GM19438 (cell line): ENCODE measurements around the gene MUTYH.

Experiments used
- ATAC-seq: cut with Tn5 transposase; IDR thresholded peaks from one replicate; pipeline ENCODE4 v1.9.1; 2021; ENCODE audit warnings: low read depth; ENCODE audit not compliant: unreplicated experiment

Gene MUTYH

DNA sequence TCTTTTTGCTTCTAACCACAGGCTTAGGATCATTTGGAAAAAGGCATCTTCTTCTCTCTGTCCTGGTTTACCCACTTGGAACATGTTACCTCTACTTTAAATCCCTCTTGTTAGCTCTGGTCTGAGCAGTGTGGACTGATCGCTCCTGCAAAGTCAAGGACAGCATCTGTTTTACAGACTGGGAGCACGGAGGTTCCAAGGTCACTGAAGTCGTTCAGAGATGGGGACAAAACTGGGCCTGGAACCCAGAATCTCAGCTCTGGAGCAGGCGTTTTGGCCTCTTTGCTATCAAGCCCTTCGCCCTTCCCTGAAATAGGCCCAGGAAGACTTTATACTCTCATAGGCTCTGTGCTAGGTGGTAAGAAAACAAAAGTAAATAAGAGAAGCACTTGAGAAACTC lies 11.3 kb upstream of the MUTYH start:
- ATAC-seq: no peak

DNA sequence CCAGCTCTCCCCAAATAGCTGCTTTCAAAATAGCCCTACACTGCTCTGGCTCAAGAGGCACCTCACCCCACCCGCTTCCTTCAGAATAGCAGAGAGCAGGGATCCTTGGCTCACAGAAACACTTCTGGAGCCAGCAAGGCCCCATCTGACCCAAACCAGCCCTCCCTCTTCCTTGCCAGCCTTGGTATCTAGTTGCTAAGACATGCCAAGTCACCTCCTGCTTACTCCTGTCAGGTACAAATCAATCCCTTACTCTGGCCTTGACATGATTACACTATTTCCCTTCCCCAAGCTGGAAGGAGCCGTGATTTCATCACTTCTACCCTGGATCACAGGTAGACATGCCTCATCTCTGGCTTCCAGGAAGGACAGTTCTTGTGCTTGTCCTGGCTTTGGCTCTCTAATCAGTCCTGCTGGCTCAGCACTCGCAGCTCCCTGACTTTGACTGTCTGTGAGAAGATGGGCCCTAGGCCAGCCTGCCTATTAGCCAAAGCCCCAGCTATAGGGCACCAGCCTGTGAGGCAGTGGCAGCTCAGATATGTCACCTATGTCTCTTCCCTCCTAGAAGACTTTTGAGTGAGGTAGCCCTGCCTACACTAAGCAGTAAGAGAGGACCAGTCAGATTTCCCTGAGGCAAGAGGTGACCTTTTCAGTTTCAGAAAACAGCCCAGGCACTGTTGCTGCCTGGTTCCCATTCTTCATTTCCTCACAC lies 8.9 kb upstream of the MUTYH start:
- no peak for ATAC-seq

DNA sequence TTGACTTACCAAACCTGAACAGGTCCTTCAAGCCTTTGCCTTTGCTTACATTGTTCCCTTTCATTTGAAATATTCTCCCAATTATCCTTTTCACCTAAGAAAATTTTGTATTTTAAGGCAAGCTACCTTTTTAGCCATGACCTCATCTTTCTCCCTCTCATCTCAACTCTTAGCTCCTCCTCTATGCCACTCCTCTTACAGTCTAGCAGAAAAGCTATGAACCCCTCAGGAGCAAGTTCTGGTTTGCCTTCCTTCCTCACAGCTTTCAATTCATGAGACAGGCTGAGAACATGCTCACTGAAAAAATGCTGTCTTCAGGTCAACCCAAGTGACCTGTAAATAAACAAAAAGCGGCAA lies 8.3 kb upstream of the MUTYH start:
- ATAC-seq: no peak

DNA sequence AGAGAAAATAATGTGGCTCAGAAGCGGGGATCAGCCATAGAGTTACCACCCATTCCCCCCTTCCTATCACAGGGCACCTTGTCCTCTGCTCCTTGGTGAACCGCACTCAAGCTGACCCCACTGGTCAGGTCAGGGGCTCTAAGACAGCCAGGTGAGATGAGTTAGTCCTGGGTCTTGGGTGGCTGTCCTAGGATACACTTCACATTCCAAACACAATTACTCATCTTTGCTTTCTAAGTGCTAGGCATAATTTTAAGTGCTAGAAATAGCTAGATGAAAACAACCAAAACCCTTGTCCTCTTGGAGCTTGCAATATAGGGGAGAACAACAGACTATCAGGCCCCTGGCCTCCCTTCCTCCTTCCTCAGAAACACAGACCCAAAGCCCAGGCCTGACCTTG lies 7.8 kb upstream of the MUTYH start:
- no peak for ATAC-seq

DNA sequence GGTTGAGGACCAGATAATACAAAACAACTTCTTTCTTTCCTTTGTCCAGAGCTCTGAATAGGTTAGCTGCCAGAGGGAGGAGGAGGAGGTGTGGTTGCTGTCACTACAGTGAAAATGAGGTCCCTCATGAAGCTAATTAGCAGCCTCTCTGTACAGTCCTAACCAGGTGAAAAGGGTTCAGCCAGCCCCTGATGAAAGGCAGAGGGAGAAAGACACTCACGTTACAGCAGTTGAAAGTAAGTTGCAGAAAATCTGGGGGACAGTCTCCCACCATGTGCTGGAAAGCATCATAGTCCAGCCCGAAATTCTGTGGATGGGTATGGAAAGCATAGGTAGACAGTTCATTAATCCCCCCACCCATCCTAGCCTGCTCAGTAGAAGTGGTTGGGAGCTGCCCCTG lies 6.2 kb upstream of the MUTYH start:
- no peak for ATAC-seq

DNA sequence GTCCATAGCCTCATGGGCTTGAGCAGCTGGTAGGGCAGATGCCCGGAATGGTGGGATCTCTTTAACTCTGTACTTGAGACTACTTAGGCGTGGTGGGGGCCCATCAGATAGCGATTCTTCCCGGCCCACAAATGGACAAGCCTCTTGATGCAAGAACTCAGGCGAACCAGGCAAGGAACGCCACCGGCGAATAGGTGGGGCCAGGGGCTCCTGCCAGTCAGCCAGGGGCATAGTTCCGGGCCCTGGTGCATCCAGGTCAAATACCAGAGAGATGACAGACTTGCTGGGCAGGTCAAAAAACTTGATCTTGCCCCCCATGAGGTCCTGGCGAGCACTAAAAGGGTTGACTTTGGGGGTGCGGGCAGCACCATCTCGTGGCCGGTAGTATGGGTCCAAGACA lies 4.8 kb upstream of the MUTYH start:
- no peak for ATAC-seq

DNA sequence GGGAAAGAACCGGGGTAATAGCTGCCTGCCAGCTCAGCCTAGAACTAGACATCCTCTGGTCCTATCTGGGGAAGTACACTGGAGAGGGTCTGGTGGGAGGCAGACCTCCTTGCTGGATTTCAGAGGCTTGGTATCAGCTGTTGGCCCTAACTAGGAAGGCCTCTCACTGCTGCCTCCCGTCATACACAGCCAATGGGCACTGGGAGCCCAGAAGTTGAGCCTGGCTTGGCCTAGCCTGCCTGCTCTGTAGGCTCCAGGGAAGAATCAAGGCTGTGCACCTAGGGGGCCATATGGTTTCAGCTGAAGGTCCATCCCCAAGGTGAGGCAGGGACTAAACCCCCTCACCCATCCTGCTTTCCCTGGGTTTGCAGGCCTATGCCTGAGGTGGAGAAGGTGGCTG lies 4.3 kb upstream of the MUTYH start:
- ATAC-seq: no peak

DNA sequence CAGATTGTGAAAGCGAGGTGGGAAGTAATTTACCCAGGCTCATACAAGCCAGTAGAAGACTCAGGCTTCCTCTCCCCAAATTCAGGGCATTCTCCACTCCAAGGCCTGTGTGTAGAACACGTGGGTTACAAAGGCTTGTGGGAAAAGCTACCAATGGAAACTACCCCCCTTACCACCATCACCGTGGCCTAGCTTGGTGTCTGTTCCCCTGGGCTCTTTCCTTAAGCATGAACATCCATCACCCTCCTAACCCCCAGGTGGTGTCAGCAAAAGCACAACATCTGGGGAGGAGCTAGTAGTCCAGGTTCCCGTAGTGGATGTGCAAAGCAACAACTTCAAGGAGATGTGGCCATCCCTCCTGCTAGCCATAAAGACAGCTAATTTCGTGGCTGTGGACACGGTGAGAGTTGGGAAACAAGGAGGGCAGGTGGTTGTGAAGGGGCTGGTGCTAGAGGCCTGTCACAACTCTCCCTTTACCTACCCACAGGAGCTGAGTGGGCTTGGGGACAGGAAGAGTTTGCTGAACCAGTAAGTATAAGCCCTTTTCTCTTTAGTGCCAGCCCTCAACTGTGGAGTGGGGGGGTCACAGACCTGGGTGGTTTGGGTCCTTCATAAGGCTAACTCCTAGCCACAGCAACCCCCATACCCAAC lies 701 bp upstream of the MUTYH start:
- ATAC-seq: no peak

DNA sequence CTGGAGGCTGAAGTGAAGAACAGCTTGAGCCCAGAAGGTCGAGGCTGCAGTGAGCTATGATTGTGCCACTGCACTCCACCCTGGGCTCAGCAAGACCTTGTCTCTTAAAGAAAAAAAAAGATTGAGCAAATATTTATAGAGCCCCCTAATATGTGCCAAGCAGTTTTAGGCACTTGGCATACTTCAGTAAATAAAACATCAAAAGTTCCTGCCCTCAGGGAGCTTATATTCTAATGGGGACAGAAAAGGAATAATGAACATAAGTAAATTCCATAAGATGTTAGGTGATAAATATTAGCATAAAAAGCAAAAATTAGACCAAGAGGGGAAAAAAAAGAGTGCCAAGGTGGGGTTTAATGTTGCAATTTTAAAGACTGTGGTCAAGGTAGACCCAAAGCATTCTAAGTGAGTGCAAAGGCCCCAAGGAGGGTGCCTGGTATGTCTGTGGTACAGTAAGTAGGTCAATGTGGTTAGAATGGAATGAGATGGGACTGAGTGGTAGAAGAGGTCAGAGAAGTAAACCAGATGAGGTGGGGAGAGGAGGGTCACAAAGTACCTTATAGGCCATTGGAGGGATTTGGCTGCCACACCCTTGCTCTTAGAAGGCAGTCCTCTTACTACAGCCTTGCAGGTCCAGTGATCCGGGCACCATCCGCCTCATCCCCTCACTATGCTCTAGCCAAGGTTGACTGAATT lies 2.5 kb downstream of the MUTYH start:
- no peak for ATAC-seq

DNA sequence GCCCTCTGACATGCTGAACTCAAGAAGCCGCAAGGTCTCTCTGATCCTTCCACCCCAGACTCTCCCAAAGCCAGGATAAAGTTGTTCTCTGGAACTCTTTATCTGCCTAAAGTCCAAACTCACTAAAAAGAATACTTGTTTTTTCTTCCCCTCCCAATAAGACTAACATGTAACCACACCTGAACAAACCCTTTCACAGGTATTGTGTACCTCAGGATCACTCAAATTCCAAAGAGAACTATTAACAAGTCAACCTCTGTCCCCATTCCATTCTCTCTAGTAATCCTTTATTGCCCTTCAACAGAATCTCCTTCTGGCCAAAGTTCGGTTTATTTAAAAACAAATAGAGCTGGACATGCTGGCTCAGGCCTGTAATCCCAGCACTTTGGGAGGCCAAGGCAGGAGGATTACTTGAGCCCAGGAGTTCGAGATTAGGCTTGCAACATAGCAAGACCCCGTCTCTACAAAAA lies 4.3 kb downstream of the MUTYH start:
- ATAC-seq: no peak

DNA sequence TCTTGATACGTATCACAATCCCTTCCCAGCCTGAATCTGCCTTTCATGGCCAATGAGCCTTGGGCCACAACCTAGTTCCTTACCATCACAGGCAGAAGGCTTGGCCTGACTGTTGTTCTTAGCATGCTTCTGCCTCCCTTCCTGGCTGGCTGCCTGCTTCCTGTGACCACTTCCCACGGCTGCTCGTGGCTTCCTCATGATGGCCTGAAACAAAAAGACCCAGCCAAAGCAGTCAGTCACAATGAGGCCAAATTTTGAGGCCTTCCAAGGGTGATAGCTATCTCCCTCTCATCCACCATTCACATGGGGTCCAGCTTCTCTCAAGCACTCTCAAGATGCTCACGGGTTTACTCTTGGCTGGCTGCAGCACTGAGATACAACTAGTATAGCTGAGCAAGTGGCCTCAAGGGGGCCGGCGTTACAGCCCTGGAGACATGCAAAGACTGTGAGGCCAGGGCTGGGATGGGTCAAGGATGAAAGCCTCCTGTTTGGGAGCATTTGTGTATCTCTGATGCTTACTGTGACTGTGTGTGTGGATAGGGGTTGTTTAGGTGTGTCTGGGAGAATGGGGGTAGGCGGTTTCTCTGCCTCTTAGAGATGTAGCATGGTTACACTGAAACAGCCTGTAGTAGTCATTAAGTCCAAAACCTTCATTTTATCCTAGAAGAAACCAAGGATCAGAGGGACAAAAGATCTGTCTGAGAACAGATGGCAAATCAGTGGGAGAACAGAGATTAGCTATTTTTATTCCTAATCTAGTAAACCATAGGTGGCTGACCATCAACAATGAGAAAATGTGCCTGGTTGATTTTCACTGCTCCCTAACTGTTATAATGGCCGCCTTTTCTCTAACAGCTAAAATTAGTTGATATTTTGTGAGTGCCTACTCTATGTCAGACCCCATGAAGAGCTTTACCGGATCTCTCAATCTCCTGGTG lies 5.7 kb downstream of the MUTYH start:
- no peak for ATAC-seq

DNA sequence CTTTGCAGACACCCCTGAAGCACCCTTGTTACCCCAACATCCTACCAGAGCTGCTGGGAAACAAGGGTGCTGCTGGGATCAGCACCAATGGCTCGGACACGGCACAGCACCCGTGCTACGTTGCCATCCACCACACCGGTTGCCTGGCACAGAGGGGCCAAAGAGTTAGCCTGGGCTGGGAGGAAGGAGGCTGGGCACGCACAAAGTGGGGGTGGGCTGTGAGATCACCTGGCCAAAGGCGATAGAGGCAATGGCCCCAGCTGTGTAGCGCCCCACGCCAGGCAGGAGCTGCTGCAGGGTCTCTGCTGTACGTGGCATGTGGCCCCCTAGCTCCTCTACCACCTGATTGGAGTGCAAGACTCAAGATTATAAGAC lies 7.9 kb downstream of the MUTYH start:
- ATAC-seq: no peak

DNA sequence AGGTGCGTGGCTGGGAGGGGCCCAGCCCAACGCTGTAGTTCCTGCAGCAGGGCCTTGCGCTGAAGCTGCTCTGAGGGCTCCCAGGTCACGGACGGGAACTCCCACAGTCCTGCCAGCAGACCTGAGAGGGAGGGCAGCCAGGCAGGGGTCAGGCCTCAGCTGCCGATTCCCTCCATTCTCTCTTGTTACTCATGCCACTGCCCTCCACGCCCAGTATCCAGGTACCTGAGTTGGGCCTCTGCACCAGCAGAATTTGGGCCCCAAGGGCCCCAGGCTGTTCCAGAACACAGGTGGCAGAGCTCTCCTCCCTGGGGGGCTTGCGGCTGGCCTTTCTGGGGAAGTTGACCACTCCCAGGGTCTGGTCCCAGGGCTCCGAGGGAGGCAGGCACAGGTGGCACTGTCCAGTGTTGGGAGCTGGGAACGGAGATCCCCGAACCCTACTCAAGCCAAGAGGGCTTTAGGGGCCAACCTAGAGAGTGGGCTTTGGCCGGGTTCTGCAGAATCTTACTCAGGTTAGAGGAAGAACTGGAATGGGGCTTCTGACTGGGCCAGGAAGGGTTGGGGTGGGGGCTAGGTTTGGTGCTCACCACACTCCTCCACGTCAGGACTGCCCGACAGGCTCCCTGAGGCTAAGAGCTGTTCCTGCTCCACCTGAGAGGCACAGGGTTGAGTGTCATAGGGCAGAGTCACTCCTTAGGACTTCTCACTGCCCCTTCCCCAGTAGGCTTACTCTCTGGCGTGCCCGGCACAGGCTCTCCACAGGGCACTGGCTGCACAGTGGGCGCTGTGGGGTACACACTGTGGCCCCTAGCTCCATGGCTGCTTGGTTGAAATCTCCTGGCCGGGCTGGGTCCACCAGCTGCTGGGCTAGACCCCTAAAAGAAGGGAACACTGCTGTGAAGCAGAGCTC lies 8.5 kb downstream of the MUTYH start:
- ATAC-seq: no peak

DNA sequence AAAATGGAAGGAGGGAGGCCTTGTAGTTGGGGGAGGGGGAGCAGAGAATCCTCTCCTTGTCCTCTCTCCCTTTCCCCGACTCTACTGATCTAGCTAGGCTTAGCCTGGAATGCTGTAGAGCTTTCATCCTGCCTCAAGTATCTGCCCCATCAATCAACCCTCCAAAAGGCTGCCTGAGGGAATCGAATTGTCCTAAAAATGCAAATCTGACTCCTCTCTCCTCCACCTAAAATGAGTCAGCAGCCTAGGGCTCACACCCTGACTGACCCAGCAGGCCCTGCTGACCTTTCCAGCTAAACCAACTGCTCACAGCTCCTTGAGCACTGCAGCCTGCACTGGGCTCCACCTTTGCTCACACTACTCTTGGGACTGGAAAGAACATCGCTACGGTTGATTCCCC lies 10.8 kb downstream of the MUTYH start:
- ATAC-seq: no peak

DNA sequence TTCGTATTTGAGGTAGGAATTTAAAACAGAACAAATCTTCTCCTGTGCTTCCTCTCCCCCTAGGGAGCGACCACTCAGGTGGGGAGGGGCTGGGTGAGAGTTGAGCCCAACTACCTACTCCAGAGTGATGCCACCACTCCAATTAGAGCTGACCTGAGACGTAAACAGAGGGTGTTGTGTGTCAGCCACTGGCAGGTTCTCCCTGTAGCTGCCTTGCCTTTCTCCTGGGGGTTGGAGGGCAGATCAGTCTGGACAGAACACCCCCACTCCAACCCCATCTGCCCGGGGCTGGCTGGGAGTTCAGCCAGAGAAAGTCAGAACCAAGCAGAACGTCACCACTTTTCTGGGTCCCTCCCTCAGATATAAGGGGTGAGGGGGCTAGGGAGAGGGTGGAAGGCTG lies 11.6 kb downstream of the MUTYH start:
- no peak for ATAC-seq

DNA sequence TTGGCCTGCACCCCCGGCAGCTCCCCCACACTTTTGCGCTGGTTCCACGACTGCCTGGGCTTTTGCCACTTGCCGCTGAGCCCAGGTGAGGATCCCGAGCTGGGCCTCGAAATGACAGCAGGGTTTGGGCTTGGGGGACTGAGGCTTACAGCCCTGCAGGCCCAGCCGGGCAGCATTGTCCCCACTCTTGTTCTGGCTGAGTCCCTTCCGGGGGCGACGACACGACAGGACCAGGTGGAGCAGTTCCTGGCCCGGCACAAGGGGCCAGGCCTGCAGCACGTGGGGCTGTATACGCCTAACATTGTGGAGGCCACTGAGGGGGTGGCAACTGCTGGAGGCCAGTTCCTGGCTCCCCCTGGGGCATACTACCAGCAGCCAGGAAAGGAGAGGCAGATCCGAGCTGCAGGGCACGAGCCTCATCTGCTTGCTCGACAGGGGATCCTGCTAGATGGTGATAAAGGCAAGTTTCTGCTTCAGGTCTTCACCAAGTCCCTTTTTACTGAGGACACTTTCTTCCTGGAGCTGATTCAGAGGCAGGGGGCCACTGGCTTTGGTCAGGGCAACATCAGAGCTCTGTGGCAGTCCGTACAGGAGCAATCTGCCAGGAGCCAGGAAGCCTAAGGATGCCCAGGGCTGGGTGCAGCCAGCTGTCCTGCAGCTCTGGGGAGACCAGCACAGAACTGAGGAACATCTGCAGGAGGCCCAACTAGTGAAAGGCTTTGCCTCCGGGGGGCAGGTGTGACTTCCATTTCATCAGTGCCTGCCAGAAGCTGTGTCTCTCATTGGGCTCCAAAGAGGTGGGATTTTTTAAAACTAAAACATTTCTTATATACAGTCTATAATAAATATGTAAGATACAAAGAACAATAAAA lies 12.4 kb downstream of the MUTYH start:
- no peak for ATAC-seq

DNA sequence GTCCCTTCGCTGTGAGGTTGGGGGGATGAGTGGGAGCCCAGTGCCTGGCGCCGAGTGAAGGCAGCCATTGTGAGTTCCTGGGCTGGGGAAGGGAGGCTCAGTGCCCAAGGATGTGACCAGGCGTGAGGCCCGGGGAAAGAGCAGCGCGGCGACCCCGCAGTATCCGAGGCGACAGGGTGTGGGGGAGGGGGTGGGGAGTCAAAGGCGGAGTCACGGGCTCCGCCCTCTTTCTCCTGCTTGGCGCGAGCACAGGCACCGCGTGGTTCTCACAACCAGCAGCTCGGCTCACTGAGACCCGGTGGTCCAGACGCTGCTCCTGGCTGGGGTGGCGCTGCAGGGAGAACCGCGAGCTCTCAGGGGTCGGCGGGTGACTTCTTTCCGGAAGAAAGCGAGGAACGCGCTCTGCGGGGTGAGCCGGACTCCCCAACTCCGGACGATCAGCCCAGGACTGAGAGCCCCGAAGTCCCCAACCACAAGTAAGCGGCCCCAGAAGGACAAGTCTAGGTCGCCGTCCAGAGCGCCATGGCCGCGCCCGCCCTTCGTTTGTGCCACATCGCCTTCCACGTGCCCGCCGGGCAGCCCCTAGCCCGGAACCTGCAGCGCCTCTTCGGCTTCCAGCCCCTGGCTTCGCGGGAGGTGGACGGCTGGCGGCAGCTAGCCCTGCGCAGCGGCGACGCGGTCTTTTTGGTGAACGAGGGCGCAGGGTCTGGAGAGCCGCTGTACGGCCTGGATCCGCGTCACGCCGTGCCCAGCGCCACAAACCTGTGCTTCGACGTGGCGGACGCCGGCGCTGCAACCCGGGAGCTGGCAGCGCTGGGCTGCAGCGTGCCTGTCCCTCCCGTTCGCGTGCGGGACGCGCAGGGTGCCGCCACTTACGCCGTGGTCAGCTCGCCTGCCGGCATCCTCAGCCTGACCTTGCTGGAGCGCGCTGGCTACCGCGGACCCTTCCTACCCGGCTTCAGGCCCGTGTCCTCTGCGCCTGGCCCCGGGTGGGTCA lies 13.3 kb downstream of the MUTYH start, which contains the start of gene HPDL:
TSS of gene HPDL (plus strand) at position 269 of the 997 bp plus-strand sequence. CDS start at position 523, 254 bp downstream.
- no peak for ATAC-seq
